Liver (tissue), 3 donors: ENCODE data around the gene ULK2.

ENCODE experiments used
- ATF3 ChIP-seq: IDR thresholded peaks from 2 replicates; pipeline ENCODE4 v1.6.1; 2016; ENCODE audit warnings: antibody characterized with exemption
- CTCF ChIP-seq: fragments of 150-350 bp; IDR thresholded peaks from 2 replicates; pipeline ENCODE4 v1.5.1; 2017; ENCODE audit warnings: improper control_type of control experiment, low read depth, low read length; ENCODE audit not compliant: missing input control
- MAX ChIP-seq: IDR thresholded peaks from 2 replicates; pipeline ENCODE4 v1.6.1; 2016; ENCODE audit warnings: antibody characterized with exemption
- RXRA ChIP-seq, 2 donors: IDR thresholded peaks; 2 replicates each; pipeline ENCODE4 v1.6.1; 2017 to 2018; ENCODE audit warnings: antibody characterized with exemption in 2 of 2, mild to moderate bottlenecking in 1 of 2
- ZBTB33 ChIP-seq: IDR thresholded peaks from 2 replicates; pipeline ENCODE4 v1.6.1; 2016; ENCODE audit warnings: antibody characterized with exemption
- donor health status: healthy.
- donor health status: healthy.

GRCh38 chr17:19883537-19884215, 15.9 kb upstream of the ULK2 start:
- no peak for TF ChIP-seq CTCF
- TF ChIP-seq MAX, result no peak
- no peak for TF ChIP-seq RXRA (IDR thresholded peaks at IDR 0.05)
- TF ChIP-seq ATF3, result no peak
- no peak for TF ChIP-seq ZBTB33
